Keratinocyte (primary cell): ENCODE data around the gene CYP1A2. TPM values are rescaled to one million over a fixed set of nuclear protein-coding genes. Genes with fewer than 3 reads are reported as not detected.

Experiments used
- DNase-seq: peaks from one replicate; pipeline ENCODE4 v3.0.0-alpha.2; 2011; ENCODE audit warnings: low read depth, missing footprints, low spot score
- FAIRE-seq: peaks from 2 replicates; lab custom pipeline; 2011; peaks lifted over from hg19 to GRCh38; lab: Jason Lieb, UNC
- H2AFZ ChIP-seq: 2 replicates; pipeline ENCODE4 v1.6.0; 2012; ENCODE audit warnings: low read length, control low read depth, inconsistent platforms; ENCODE audit not compliant: control insufficient read depth
- H3K27ac ChIP-seq: 2 replicates; pipeline ENCODE4 v1.5.1; 2011; ENCODE audit warnings: low read length; ENCODE audit not compliant: control insufficient read depth, insufficient read depth
- H3K27me3 ChIP-seq: 3 replicates; pipeline ENCODE4 v1.6.0; 2011; ENCODE audit warnings: low read length; ENCODE audit not compliant: control insufficient read depth, insufficient read depth; ENCODE audit errors: extremely low read depth
- H3K36me3 ChIP-seq, 2 experiments: 2 replicates in 1 of 2; 3 replicates in 1 of 2; pipeline ENCODE4 v1.5.1; 2011; ENCODE audit warnings: low read length in 2 of 2, mild to moderate bottlenecking in 1 of 2; ENCODE audit not compliant: control insufficient read depth in 2 of 2, insufficient read depth in 2 of 2; ENCODE audit errors: extremely low read depth in 1 of 2
- H3K4me1 ChIP-seq: 3 replicates; pipeline ENCODE4 v1.5.1; 2011; ENCODE audit warnings: low read length; ENCODE audit not compliant: control insufficient read depth, insufficient read depth; ENCODE audit errors: extremely low read depth
- H3K4me2 ChIP-seq: 3 replicates; pipeline ENCODE4 v1.6.0; 2011; ENCODE audit warnings: low read depth, low read length; ENCODE audit not compliant: control insufficient read depth, insufficient read depth; ENCODE audit errors: extremely low read depth
- H3K4me3 ChIP-seq, 3 experiments: fragments of 200-600 bp in 1 of 3; sonication (generic) in 1 of 3; 2 replicates in 2 of 3; 3 replicates in 1 of 3; pipeline ENCODE4 v1.5.1; 2011 to 2016; ENCODE audit warnings: low read length in 3 of 3, mild to moderate bottlenecking in 3 of 3, control low read depth in 2 of 3, inconsistent platforms in 1 of 3, low read depth in 1 of 3, mixed read lengths in 1 of 3, mixed run types in 1 of 3, moderate library complexity in 1 of 3; ENCODE audit not compliant: control insufficient read depth in 2 of 3, insufficient read depth in 2 of 3; ENCODE audit errors: extremely low read depth in 1 of 3
- H3K79me2 ChIP-seq: 2 replicates; pipeline ENCODE4 v1.6.0; 2012; ENCODE audit warnings: low read length; ENCODE audit not compliant: control insufficient read depth, insufficient read depth
- H3K9ac ChIP-seq: 3 replicates; pipeline ENCODE4 v1.6.0; 2011; ENCODE audit warnings: low read length; ENCODE audit not compliant: control insufficient read depth, insufficient read depth; ENCODE audit errors: extremely low read depth
- H3K9me1 ChIP-seq: 3 replicates; pipeline ENCODE4 v1.6.0; 2011; ENCODE audit warnings: low read length; ENCODE audit not compliant: control insufficient read depth, insufficient read depth; ENCODE audit errors: extremely low read depth
- H3K9me3 ChIP-seq: 2 replicates; pipeline ENCODE4 v1.5.1; 2012; ENCODE audit warnings: low read depth, low read length; ENCODE audit not compliant: control insufficient read depth
- H4K20me1 ChIP-seq: 3 replicates; pipeline ENCODE4 v1.6.0; 2011; ENCODE audit warnings: low read length; ENCODE audit not compliant: control insufficient read depth, insufficient read depth; ENCODE audit errors: extremely low read depth
- CTCF ChIP-seq, 3 experiments: IDR thresholded peaks in 1 of 3; conservative IDR thresholded peaks in 1 of 3; optimal IDR thresholded peaks in 1 of 3; 2 replicates in 2 of 3; 3 replicates in 1 of 3; pipeline versions ENCODE3 to v1.5.1; 2011; ENCODE audit warnings: low read length in 3 of 3, mild to moderate bottlenecking in 3 of 3, moderate library complexity in 2 of 3, control low read depth in 1 of 3, inconsistent platforms in 1 of 3; ENCODE audit not compliant: insufficient read depth in 2 of 3; ENCODE audit errors: extremely low read depth in 1 of 3
- EZH2 ChIP-seq: IDR thresholded peaks from one replicate; pipeline ENCODE4 v1.6.1; 2012; ENCODE audit warnings: inconsistent platforms, mild to moderate bottlenecking, low read length, moderate library complexity
- dilution Hi-C: fragments of 300-500 bp; cut with MboI; formaldehyde crosslinking; loops from one replicate; pipeline ENCODE4 v1.7.0; 2020; ENCODE audit warnings: low sequenced_read_pairs; ENCODE audit not compliant: extremely low pct_ligation_motif_present
- polyA plus RNA-seq, 5 experiments: library from polyadenylated mRNA; depleted of rRNA in 3 of 5; stranded (reverse) in 3 of 5; stranded (forward) in 1 of 5; unstranded in 1 of 5; fragments of >200 nt; gene quantifications; 1 replicate in 1 of 5; 2 replicates in 3 of 5; 3 replicates in 1 of 5; pipeline versions ENCODE4 v1.2.1 to v1.2.3, GENCODE V29; 2011 to 2012; ENCODE audit warnings: missing spikeins in 2 of 5, low read depth in 1 of 5, low replicate concordance in 1 of 5

CYP1A2 gene
- polyA plus RNA-seq, 1 donor (not counting 4 experiments of a cell fraction or from before 2014, with no cell fraction given), result 0.04 TPM

GRCh38 chr15:74782259-74783071 lies 33.8 kb downstream of the CYP1A2 start:
- peak overlapping the region; percentile 75 to 92 (median 79) for H3K4me3 ChIP-seq
- H2AFZ ChIP-seq, result no peak overlapping the region
- H3K4me1 ChIP-seq, result peaks cover 55% of the 10 kb centered on the region
- no peak for FAIRE-seq
- peak overlapping the region; percentile 81 for H3K9ac ChIP-seq
- H3K36me3 ChIP-seq, result peaks cover 2 to 5% of the 10 kb centered on the region in 2 experiments
- dilution Hi-C loops, result no loop called here
- H3K27me3 ChIP-seq, result no peaks in the 10 kb centered on the region
- H3K9me3 ChIP-seq, result no peaks in the 10 kb centered on the region
- TF ChIP-seq CTCF (optimal IDR thresholded peaks at IDR 0.05 in 1 of 3, IDR thresholded peaks at IDR 0.05 in 1 of 3, conservative IDR thresholded peaks at IDR 0.05 in 1 of 3; ENCODE audit: extremely low read depth in 1 of 3, insufficient read depth in 2 of 3, low read length in 3 of 3), result no peak
- no peak for TF ChIP-seq EZH2
- H3K79me2 ChIP-seq, result peaks cover 50% of the 10 kb centered on the region
- DNase-seq, result no peak
- peak overlapping the region; percentile 60 for H3K27ac ChIP-seq
- H4K20me1 ChIP-seq, result peaks cover 7% of the 10 kb centered on the region
- H3K4me2 ChIP-seq, result peak overlapping the region; percentile 100
- peaks cover 11% of the 10 kb centered on the region for H3K9me1 ChIP-seq

GRCh38 chr15:74783072-74783807 lies 34.6 kb downstream of the CYP1A2 start:
- H3K4me2 ChIP-seq, result peak overlapping the region; percentile 100
- H3K9me1 ChIP-seq, result peaks cover 11% of the 10 kb centered on the region
- H4K20me1 ChIP-seq, result peaks cover 13% of the 10 kb centered on the region
- no peaks in the 10 kb centered on the region for H3K9me3 ChIP-seq
- H2AFZ ChIP-seq, result no peak overlapping the region
- H3K27me3 ChIP-seq, result no peaks in the 10 kb centered on the region
- FAIRE-seq, result no peak
- H3K9ac ChIP-seq, result peak overlapping the region; percentile 81
- peaks cover 58% of the 10 kb centered on the region for H3K79me2 ChIP-seq
- peaks cover 63% of the 10 kb centered on the region for H3K4me1 ChIP-seq
- H3K4me3 ChIP-seq, result peak overlapping the region; percentile 75 to 92 (median 79)
- DNase-seq, result no peak
- TF ChIP-seq CTCF (optimal IDR thresholded peaks at IDR 0.05 in 1 of 3, IDR thresholded peaks at IDR 0.05 in 1 of 3, conservative IDR thresholded peaks at IDR 0.05 in 1 of 3; ENCODE audit: extremely low read depth in 1 of 3, insufficient read depth in 2 of 3, low read length in 3 of 3) (no peak), EZH2 (no peak)
- dilution Hi-C loops, result no loop called here
- H3K36me3 ChIP-seq, result peaks cover 3 to 5% of the 10 kb centered on the region in 2 experiments
- H3K27ac ChIP-seq, result peak overlapping the region; percentile 55
